ENCODE results near the gene HSPB6.

GRCh38 chr19:35782589-35782988 is 25.8 kb upstream of the HSPB6 start:
- TF ChIP-seq CTCF (conservative IDR thresholded peaks at IDR 0.05; ENCODE audit: low read length) (no peak), EZH2phosphoT487 (IDR thresholded peaks at IDR 0.05; ENCODE audit: borderline replicate concordance) (no peak)
